IgD-negative memory B cell (primary cell): Measurements from ENCODE around the gene ARNT2. TPM values are rescaled to one million over a fixed set of nuclear protein-coding genes. Genes with fewer than 3 reads are reported as not detected.
"Not testable (repeated sequence)": the region's sequence is repeated elsewhere in the genome, so short reads cannot be mapped to it uniquely, and the experiment has no call there.

Experiments used
- H3K27ac Mint-ChIP-seq, 3 donors: one replicate each; pipeline ENCODE4 v1.8.0; 2020 to 2022; ENCODE audit warnings: mild to moderate bottlenecking in 3 of 3, mixed read lengths in 3 of 3, moderate library complexity in 1 of 3
- H3K27me3 Mint-ChIP-seq: one replicate; pipeline ENCODE4 v1.8.0; 2021; ENCODE audit warnings: mixed read lengths
- H3K36me3 Mint-ChIP-seq: one replicate; pipeline ENCODE4 v1.8.0; 2020; ENCODE audit warnings: mild to moderate bottlenecking, mixed read lengths
- H3K4me1 Mint-ChIP-seq, 3 donors: one replicate each; pipeline ENCODE4 v1.8.0; 2020 to 2022; ENCODE audit warnings: mixed read lengths in 3 of 3, mild to moderate bottlenecking in 1 of 3
- H3K4me3 Mint-ChIP-seq, 4 donors: one replicate each; pipeline ENCODE4 v1.8.0; 2020 to 2022; ENCODE audit warnings: mild to moderate bottlenecking in 4 of 4, mixed read lengths in 4 of 4, moderate library complexity in 3 of 4
- H3K9me3 Mint-ChIP-seq, 3 donors: one replicate each; pipeline ENCODE4 v1.8.0; 2020 to 2021; ENCODE audit warnings: mixed read lengths in 3 of 3, mild to moderate bottlenecking in 1 of 3
- polyA plus RNA-seq: library from polyadenylated mRNA; unstranded; fragments of 300-500 nt; fragmentation: Illumina TruSeq; gene quantifications from one replicate; pipeline ENCODE4 v1.2.3, GENCODE V29; 2021

The ARNT2 gene
- polyA plus RNA-seq, 1 donor from 2014 or later: not detected

DNA sequence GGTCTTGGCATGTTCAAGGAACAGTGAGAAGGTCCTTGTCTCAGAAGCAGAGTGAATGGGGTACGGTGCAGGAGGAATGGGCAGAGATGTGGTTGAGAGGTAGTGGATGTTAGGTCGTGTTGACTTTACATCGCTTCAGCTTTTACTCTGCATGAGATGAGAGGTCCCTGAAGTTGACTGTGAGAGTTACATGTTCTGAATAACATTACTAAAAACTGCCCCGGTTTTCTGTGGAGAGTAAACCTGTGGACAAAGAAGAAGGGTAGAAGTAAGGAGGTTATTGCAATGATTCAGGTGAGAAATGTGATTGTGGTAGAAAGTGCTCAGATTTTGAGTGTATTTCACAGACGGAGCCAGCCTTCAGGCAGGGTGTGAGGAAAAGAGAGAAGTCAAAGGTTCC is 105.6 kb downstream of the ARNT2 start:
- Mint-ChIP-seq H3K27me3 (no peaks in the 10 kb centered on the region), H3K4me3 (peak overlapping the region in 1 of 4 donors; percentile 2), H3K9me3 (peaks cover 0 to 5% (median 0%) of the 10 kb centered on the region in 3 donors), H3K36me3 (peaks cover 3% of the 10 kb centered on the region), H3K4me1 (peaks cover 0 to 1% (median 0%) of the 10 kb centered on the region in 3 donors), H3K27ac (no peak overlapping the region)

GRCh38 chr15:80510985-80511384 is 106.8 kb downstream of the ARNT2 start:
- not testable (repeated sequence) for H3K27ac Mint-ChIP-seq, H3K36me3 Mint-ChIP-seq, H3K27me3 Mint-ChIP-seq, H3K9me3 Mint-ChIP-seq, H3K4me3 Mint-ChIP-seq, H3K4me1 Mint-ChIP-seq

- H3K4me3 Mint-ChIP-seq: no peak overlapping the region
- H3K36me3 Mint-ChIP-seq: peaks cover 8% of the 10 kb centered on the region
- H3K9me3 Mint-ChIP-seq: peaks cover 0 to 8% (median 1%) of the 10 kb centered on the region in 3 donors
- no peak overlapping the region for H3K27ac Mint-ChIP-seq
- no peaks in the 10 kb centered on the region for H3K27me3 Mint-ChIP-seq
- peaks cover 0 to 1% (median 0%) of the 10 kb centered on the region in 3 donors for H3K4me1 Mint-ChIP-seq
These were observed 108.8 kb downstream of the ARNT2 start for GRCh38 chr15:80512726-80513660.

DNA sequence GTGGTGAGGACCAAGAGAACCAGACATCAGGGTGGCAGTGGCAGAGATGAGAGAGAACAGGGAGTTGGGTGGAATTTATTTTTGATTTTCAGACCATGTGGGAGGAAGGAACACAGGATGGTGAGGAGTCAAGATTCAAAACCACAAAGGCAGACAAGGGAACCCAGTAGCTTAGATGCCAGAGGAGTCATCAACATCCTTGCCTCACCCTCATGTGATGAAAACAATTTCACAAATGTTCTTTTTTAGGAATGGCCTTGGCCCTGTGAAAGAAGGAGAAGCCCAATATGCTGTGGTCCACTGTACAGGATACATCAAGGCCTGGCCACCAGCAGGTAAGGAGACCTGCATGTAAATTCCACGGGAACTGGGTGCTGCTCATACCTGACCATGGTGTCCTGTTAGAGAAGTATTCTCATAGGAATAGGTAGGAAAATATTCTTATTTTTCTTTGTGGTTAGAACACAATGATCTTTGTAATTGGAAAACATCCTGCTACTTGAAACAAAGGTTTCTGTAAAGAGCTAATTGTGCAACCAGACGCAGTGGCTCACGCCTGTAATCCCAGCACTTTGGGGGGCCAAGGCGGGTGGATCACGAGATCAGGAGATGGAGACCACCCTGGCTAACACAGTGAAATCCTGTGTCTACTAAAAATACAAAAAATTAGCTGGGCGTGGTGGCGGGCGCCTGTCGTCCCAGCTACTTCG is 110.0 kb downstream of the ARNT2 start:
- no peaks in the 10 kb centered on the region for H3K27me3 Mint-ChIP-seq
- H3K27ac Mint-ChIP-seq: no peak overlapping the region
- H3K36me3 Mint-ChIP-seq: peaks cover 8% of the 10 kb centered on the region
- no peak overlapping the region for H3K4me3 Mint-ChIP-seq
- H3K9me3 Mint-ChIP-seq: peaks cover 0 to 8% (median 1%) of the 10 kb centered on the region in 3 donors
- H3K4me1 Mint-ChIP-seq: peaks cover 0 to 1% (median 0%) of the 10 kb centered on the region in 3 donors

DNA sequence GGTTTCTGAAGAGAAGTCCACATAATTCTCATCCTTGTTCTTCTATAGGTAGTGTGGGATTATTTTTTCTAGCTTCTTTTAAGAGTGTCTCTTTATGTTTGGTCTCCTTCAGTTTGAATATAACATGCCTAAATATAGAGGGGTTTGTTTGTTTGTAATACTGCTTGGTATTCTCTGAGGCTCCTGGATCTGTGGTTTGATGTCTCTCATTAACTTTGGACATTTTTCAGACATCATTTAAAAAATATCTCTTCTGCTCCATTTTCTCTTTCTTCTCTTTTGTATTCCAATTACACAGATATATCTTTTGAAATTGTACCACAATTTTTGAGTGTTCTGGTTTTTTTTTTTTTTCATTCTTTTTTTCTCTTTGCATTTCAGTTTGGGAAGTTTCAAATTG is 113.1 kb downstream of the ARNT2 start:
- H3K27ac Mint-ChIP-seq: no peak overlapping the region
- H3K36me3 Mint-ChIP-seq: peaks cover 7% of the 10 kb centered on the region
- H3K27me3 Mint-ChIP-seq: no peaks in the 10 kb centered on the region
- no peak overlapping the region for H3K4me3 Mint-ChIP-seq
- H3K9me3 Mint-ChIP-seq: peaks cover 0 to 3% (median 1%) of the 10 kb centered on the region in 3 donors
- no peaks in the 10 kb centered on the region for H3K4me1 Mint-ChIP-seq

DNA sequence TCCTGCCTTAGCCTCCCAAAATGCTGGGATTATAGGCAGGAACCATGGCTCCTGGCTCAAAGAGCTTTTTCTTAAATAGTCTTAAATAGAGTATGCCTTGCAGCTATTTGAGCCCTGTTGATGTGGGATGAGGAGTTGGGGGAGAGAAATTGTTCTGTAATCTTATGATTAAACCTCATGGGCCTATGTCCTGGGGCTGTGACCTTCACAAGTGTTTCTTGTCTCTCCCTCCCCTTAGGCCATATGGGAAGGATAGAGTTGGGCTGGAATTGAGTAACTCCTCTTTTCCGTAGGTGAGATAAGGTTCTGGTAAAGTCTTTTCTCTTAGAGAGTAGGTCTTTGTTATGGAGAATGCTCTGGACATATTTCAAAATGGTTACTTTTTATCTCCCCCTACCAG is 114.3 kb downstream of the ARNT2 start:
- H3K27ac Mint-ChIP-seq: no peak overlapping the region
- H3K27me3 Mint-ChIP-seq: no peaks in the 10 kb centered on the region
- peaks cover 9% of the 10 kb centered on the region for H3K36me3 Mint-ChIP-seq
- H3K4me3 Mint-ChIP-seq: no peak overlapping the region
- peaks cover 0 to 3% (median 1%) of the 10 kb centered on the region in 3 donors for H3K9me3 Mint-ChIP-seq
- no peaks in the 10 kb centered on the region for H3K4me1 Mint-ChIP-seq

- no peak overlapping the region for H3K4me3 Mint-ChIP-seq
- H3K4me1 Mint-ChIP-seq: no peaks in the 10 kb centered on the region
- no peaks in the 10 kb centered on the region for H3K9me3 Mint-ChIP-seq
- no peaks in the 10 kb centered on the region for H3K27me3 Mint-ChIP-seq
- H3K36me3 Mint-ChIP-seq: peaks cover 2% of the 10 kb centered on the region
- H3K27ac Mint-ChIP-seq: no peak overlapping the region
These were observed 119.6 kb downstream of the ARNT2 start for GRCh38 chr15:80523746-80524145.

DNA sequence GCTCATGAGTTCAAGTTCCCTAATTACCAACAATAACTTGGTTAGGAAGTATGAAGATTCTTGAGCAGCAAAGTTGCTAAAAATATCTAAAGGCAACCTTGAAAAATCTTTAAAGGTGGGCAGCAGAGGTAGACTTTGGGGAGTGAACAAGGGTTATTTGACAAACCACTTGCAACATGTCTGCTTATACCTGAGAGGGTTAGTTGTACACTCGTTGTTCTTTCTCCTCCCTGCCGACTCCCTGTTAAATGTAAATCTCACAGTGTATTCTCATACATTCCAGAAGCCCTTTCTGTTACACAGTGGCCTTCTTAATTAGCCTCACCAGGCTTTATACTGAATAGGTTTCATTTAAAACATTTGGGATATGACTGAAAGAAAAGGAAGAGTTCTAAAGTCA is 121.7 kb downstream of the ARNT2 start:
- peaks cover 2% of the 10 kb centered on the region for H3K36me3 Mint-ChIP-seq
- H3K27ac Mint-ChIP-seq: no peak overlapping the region
- no peaks in the 10 kb centered on the region for H3K9me3 Mint-ChIP-seq
- peaks cover 3% of the 10 kb centered on the region for H3K27me3 Mint-ChIP-seq
- H3K4me3 Mint-ChIP-seq: no peak overlapping the region
- H3K4me1 Mint-ChIP-seq: no peaks in the 10 kb centered on the region

GRCh38 chr15:80526556-80527340 is 122.6 kb downstream of the ARNT2 start:
- H3K36me3 Mint-ChIP-seq: peaks cover 2% of the 10 kb centered on the region

DNA sequence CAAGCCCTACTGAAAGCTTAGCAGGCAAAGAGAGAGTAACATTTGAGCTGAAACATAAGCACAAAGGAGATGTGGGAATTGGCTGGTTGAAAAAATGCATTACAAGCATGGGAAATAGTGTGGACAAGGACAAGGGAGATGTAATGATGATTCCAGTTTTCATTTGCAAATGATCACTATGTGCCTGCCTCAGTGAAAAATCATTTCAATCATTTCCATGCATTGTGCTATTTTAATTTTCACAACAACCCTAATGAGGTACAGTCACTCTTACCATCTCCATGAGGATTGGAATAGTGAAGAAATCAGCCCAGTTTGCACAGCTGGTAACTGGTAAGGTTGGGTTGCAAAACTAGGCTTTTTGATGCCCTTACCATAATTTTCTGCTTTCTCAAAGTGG is 123.2 kb downstream of the ARNT2 start:
- Mint-ChIP-seq H3K27ac (no peak overlapping the region), H3K27me3 (peaks cover 3% of the 10 kb centered on the region), H3K36me3 (peaks cover 2% of the 10 kb centered on the region), H3K9me3 (peaks cover 0 to 2% (median 0%) of the 10 kb centered on the region in 3 donors), H3K4me3 (no peak overlapping the region), H3K4me1 (no peaks in the 10 kb centered on the region)

More at GRCh38 chr15:80526556-80527340, 122.6 kb downstream of the ARNT2 start:
- no peaks in the 10 kb centered on the region for H3K9me3 Mint-ChIP-seq
- peaks cover 3% of the 10 kb centered on the region for H3K27me3 Mint-ChIP-seq
- no peaks in the 10 kb centered on the region for H3K4me1 Mint-ChIP-seq
- no peak overlapping the region for H3K27ac Mint-ChIP-seq
- H3K4me3 Mint-ChIP-seq: no peak overlapping the region

DNA sequence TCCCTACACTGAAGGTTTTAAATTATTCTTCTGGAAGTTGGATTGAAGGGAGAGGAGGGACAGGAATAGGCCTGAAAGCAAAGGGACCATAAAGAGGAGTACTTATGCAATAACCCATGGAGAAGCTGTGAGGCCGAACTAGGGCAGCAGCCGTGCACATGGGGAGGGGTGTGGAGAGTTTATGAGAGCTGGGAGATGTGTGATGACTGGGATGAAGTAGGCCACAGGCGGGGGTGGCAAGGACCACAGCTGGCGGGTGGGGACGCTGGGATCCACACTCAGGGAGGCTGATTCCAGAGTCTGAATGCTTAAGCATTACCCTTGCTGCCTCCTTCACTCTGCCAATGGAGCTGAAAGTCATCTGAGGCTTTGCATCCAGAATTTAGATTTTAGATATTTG is 123.8 kb downstream of the ARNT2 start:
- Mint-ChIP-seq H3K9me3 (peaks cover 0 to 7% (median 0%) of the 10 kb centered on the region in 3 donors), H3K4me3 (no peak overlapping the region), H3K27ac (no peak overlapping the region), H3K27me3 (peaks cover 3% of the 10 kb centered on the region), H3K4me1 (no peaks in the 10 kb centered on the region), H3K36me3 (peaks cover 2% of the 10 kb centered on the region)

GRCh38 chr15:80530737-80531365 is 126.7 kb downstream of the ARNT2 start:
- H3K27ac Mint-ChIP-seq: no peak overlapping the region
- H3K27me3 Mint-ChIP-seq: peaks cover 3% of the 10 kb centered on the region
- no peaks in the 10 kb centered on the region for H3K4me1 Mint-ChIP-seq
- no peak overlapping the region for H3K4me3 Mint-ChIP-seq
- no peaks in the 10 kb centered on the region for H3K36me3 Mint-ChIP-seq
- H3K9me3 Mint-ChIP-seq: peaks cover 4 to 9% (median 6%) of the 10 kb centered on the region in 3 donors

GRCh38 chr15:80531388-80531787 is 127.2 kb downstream of the ARNT2 start:
- peaks cover 5 to 9% (median 8%) of the 10 kb centered on the region in 3 donors for H3K9me3 Mint-ChIP-seq
- no peaks in the 10 kb centered on the region for H3K36me3 Mint-ChIP-seq
- peaks cover 3% of the 10 kb centered on the region for H3K27me3 Mint-ChIP-seq
- H3K4me1 Mint-ChIP-seq: no peaks in the 10 kb centered on the region
- H3K4me3 Mint-ChIP-seq: no peak overlapping the region
- H3K27ac Mint-ChIP-seq: no peak overlapping the region

DNA sequence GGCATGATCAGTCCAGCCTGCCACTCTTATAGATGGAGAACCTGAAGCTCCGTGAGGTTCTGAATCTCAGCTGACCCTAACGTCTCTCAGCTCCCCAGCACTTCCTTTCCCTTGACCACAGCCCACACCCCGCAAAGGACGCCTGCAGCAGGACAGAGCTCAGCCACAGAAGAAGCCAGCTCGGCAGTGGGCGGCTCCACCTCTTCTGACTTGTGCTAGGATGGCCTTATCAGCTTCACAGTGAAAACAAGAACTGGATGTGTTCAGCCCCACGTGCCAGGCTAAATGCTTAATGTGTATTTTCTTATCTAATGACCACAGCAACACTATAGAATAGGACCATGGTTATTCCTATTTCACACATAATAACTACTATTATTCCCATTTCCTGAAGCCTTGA is 127.6 kb downstream of the ARNT2 start:
- peaks cover 3% of the 10 kb centered on the region for H3K27me3 Mint-ChIP-seq
- no peak overlapping the region for H3K27ac Mint-ChIP-seq
- H3K4me1 Mint-ChIP-seq: no peaks in the 10 kb centered on the region
- H3K9me3 Mint-ChIP-seq: peaks cover 5 to 9% (median 8%) of the 10 kb centered on the region in 3 donors
- H3K36me3 Mint-ChIP-seq: no peaks in the 10 kb centered on the region
- no peak overlapping the region for H3K4me3 Mint-ChIP-seq
